GM19438 (cell line): ENCODE results near the gene LEMD3.
"Not testable (repeated sequence)": the region's sequence is repeated elsewhere in the genome, so short reads cannot be mapped to it uniquely, and the experiment has no call there.

Experiments
- ATAC-seq: cut with Tn5 transposase; IDR thresholded peaks from one replicate; pipeline ENCODE4 v1.9.1; 2021; ENCODE audit warnings: low read depth; ENCODE audit not compliant: unreplicated experiment

LEMD3 gene

GRCh38 chr12:65276916-65277530, 107.6 kb downstream of the LEMD3 start:
- ATAC-seq, result no peak

DNA sequence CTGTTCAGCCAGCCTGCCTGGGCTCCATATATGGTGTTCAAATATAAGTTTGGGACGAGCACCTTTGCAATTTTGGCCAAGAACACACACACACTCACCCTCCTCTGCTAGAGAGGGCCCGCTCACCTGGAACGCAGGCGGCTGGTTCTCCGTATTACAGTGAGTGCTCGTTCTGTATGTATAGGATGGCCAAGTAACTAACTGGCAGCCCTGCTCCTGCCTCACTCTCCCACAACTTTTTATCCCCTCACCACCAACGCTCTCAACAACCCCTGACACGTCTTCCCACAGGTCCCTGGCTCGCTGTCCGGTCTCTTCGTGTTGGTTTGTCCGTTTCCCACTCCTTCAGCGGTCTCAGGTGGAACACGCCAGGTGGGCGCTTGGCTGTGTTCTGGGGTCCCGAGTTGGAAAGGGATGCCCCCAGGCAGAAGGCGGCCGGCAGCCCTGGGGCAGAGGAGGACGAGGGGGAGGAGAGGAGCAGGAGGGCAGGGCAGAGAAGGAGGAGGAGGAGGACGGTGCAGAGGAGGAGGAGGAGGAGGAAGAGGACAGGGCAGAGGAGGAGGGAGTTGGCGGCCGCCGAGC, 108.7 kb downstream of the LEMD3 start:
- no peak for ATAC-seq

- peak; percentile 62 for ATAC-seq
These were observed 109.4 kb downstream of the LEMD3 start, which contains the start of gene MSRB3 for GRCh38 chr12:65278576-65279368. Gene MSRB3 (plus strand): TSS chr12:65278683. CDS start chr12:65308580, 29,897 bp downstream.

- no peak for ATAC-seq
These were observed 110.2 kb downstream of the LEMD3 start for GRCh38 chr12:65279369-65280112.

DNA sequence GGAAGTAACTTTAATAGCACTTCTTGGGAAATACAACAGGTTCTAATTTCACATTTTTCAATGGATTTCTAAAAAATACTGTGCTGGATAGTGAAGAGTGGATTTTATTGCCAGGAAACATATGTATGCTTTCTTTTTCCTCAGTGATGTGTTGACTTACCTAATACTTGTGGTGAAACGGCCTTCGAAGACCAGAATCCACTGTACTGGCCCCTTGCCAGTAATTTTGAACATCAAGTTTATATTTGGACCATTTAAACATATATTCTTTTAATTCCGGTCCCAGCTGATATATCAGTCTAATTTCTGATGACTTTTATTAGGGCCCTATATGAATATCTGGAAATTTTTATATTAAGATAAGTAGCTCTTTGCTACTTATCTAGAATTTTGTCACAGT, 110.9 kb downstream of the LEMD3 start:
- ATAC-seq, result no peak

DNA sequence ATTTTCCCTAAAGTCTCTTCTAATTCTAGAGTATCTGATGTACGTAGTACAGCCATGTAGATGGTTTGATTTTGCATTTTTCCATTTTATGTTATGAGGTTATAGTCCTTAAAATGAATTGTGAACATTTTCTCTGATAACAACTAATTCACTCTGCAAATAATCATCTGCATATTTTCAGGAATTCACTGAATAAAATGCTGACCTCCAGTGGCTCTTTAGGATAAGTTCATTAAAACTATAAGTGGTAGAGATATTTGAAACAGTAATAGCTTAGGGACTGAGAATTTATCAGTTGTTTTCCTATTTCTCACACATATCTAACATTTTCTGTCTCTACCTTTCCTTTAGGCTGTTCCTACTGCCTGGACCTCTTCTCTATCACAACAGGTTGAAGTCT, 113.5 kb downstream of the LEMD3 start:
- no peak for ATAC-seq

DNA sequence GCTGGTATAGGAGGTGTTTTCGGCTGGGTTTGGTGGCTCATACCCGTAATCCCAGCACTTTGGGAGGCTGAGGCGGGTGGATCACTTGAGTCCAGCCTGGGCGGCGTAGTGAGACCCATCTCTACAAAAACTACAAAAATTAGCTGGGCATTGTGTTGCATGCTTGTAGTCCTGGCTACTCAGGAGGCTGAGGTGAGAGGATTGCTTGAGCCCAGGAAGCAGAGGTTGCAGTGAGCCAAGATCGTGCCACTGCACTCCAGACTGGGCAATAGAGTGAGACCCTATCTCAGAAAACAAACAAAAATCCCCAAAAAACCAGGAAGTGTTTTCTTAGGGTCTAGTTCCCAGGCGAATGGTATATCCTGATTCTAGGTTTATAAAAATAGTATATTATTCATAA, 116.1 kb downstream of the LEMD3 start:
- not testable (repeated sequence) for ATAC-seq

- no peak for ATAC-seq
These were observed 118.0 kb downstream of the LEMD3 start for GRCh38 chr12:65287426-65287825.

GRCh38 chr12:65292241-65292640, 122.9 kb downstream of the LEMD3 start:
- ATAC-seq, result no peak

DNA sequence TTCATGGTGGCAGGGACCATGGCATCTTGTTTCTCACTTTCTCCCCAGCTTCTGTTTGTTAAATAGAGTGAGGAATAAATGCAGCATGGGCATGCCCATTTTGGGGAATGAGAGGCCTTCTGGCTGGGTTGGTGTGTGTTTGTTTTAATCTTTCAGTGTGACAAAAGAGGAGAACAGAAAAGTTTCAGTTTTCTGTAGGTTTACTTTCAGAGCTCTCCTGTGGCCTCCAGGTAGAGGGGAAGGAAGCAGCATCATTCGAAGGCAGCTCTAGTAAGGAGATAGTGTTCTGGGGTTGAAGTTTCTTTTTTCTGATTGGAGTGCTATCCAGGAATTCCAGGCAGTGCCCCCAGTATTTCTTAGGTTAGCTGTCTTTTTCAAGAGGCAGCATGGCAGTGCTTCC, 124.4 kb downstream of the LEMD3 start:
- ATAC-seq, result no peak

- no peak for ATAC-seq
These were observed 125.4 kb downstream of the LEMD3 start for GRCh38 chr12:65294641-65295262.

- no peak for ATAC-seq
These were observed 127.3 kb downstream of the LEMD3 start for GRCh38 chr12:65296508-65297265.
